SU-DHL-6 (cell line): ENCODE measurements around the gene TRNT1.

Source experiments
- H2AFZ ChIP-seq: fragments of 200-600 bp; sonication (generic); 2 replicates; pipeline ENCODE4 v1.6.1; 2014; ENCODE audit warnings: low read depth, mild to moderate bottlenecking, moderate library complexity, mixed read lengths, antibody characterized with exemption, low read length; ENCODE audit not compliant: severe bottlenecking
- H3F3A ChIP-seq: fragments of 200-600 bp; shearing (Covaris generic); 2 replicates; pipeline ENCODE4 v1.6.0; 2016; ENCODE audit warnings: antibody characterized with exemption, mild to moderate bottlenecking; ENCODE audit not compliant: insufficient read depth
- H3K27ac ChIP-seq: fragments of 200-600 bp; sonication (generic); 2 replicates; pipeline ENCODE4 v1.5.1; 2016; ENCODE audit warnings: low read depth, mild to moderate bottlenecking, low read length, moderate library complexity, mixed read lengths
- H3K27me3 ChIP-seq: fragments of 200-600 bp; sonication (generic), shearing (Covaris generic); 2 replicates; pipeline ENCODE4 v1.6.0; 2014; ENCODE audit warnings: mild to moderate bottlenecking, low read length
- H3K36me3 ChIP-seq: fragments of 200-600 bp; sonication (generic); 2 replicates; pipeline ENCODE4 v1.6.1; 2014; ENCODE audit warnings: mild to moderate bottlenecking, low read length, mixed read lengths
- H3K4me2 ChIP-seq: fragments of 300-600, 200-600 bp; shearing (Covaris generic), sonication (generic); 2 replicates; pipeline ENCODE4 v1.6.0; 2014; ENCODE audit warnings: low read length, low read depth, mild to moderate bottlenecking; ENCODE audit not compliant: poor library complexity, severe bottlenecking
- H3K4me3 ChIP-seq: fragments of 200-600 bp; sonication (generic); 2 replicates; pipeline ENCODE4 v1.5.1; 2014; ENCODE audit warnings: antibody characterized with exemption, low read length, mild to moderate bottlenecking, mixed read lengths; ENCODE audit not compliant: insufficient read depth, poor library complexity, severe bottlenecking
- H3K79me2 ChIP-seq: fragments of 200-600 bp; sonication (generic); 2 replicates; pipeline ENCODE4 v1.6.1; 2014; ENCODE audit warnings: mild to moderate bottlenecking, low read length, moderate library complexity; ENCODE audit not compliant: insufficient read depth
- H3K9ac ChIP-seq: fragments of 200-600 bp; sonication (generic); 2 replicates; pipeline ENCODE4 v1.7.0; 2014; ENCODE audit warnings: mild to moderate bottlenecking, low read length
- H3K9me2 ChIP-seq: fragments of 200-600 bp; sonication (generic); replicated peaks from 2 replicates; pipeline ENCODE4 v1.6.1; 2014; ENCODE audit warnings: low read length; ENCODE audit not compliant: insufficient read depth
- H3K9me3 ChIP-seq: fragments of 200-600 bp; sonication (generic); 2 replicates; pipeline ENCODE4 v1.6.1; 2014; ENCODE audit warnings: low read length, mixed read lengths; ENCODE audit not compliant: insufficient read depth
- H4K20me1 ChIP-seq: fragments of 200-600 bp; sonication (generic); 2 replicates; pipeline ENCODE4 v1.6.1; 2014; ENCODE audit warnings: low read depth, mild to moderate bottlenecking, antibody characterized with exemption, low read length, moderate library complexity, mixed read lengths
- CTCF ChIP-seq: fragments of 200-600 bp; sonication (generic); IDR thresholded peaks from one replicate; pipeline ENCODE4 v1.5.1; 2017; ENCODE audit warnings: antibody characterized with exemption, mild to moderate bottlenecking, low read length, moderate library complexity; ENCODE audit not compliant: insufficient read depth, poor library complexity, severe bottlenecking
- EZH2phosphoT487 ChIP-seq: fragments of 200-600 bp; sonication (generic), shearing (Covaris generic); conservative IDR thresholded peaks from 2 replicates; pipeline ENCODE4 v1.6.1; 2018; ENCODE audit warnings: mild to moderate bottlenecking, antibody characterized with exemption, low read length, moderate library complexity, mixed read lengths

Gene TRNT1

DNA sequence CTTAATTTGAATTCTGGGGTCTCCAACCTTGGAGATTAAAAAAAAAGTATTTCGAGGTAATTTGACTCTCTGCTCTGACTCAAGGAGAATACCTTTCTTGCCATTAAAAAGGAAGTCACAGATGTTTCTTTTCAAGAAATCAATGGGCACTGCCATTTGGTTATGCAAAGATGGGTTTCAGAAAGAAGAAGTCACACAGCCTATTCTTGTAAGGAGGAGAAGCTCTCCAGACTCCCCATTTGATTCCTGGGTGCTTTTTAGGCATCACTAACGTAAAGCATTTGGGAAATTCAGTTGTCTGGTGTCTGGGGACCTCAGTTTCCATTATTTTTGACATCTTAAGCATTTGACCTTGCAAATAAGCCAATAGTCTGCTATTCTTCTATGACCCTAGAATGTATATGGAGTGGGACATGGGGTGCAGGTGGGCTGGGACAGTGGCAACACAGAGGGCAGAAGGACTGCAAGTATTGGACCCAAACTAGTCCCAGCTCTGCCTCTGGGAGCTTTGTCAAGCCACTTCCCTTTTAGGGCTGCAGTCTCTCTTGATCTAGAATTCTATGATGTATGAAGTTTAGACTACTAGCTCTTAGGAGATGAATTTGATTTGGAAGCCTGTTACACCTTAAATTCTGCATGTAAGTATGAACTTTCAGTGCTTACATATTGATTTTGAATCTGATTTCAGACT, 44.4 kb upstream of the TRNT1 start:
- H3K9ac ChIP-seq, result no peak overlapping the region
- H3K4me2 ChIP-seq, result no peak overlapping the region
- H4K20me1 ChIP-seq, result no peaks in the 10 kb centered on the region
- no peaks in the 10 kb centered on the region for H3K9me2 ChIP-seq
- no peaks in the 10 kb centered on the region for H3K79me2 ChIP-seq
- no peak overlapping the region for H3K27ac ChIP-seq
- H3F3A ChIP-seq, result no peaks in the 10 kb centered on the region
- H2AFZ ChIP-seq, result no peak overlapping the region
- H3K4me3 ChIP-seq, result no peak overlapping the region
- H3K27me3 ChIP-seq, result no peaks in the 10 kb centered on the region
- H3K9me3 ChIP-seq, result no peaks in the 10 kb centered on the region
- H3K36me3 ChIP-seq, result no peaks in the 10 kb centered on the region
- TF ChIP-seq CTCF, result no peak

- Histone ChIP-seq H3K27me3 (no peaks in the 10 kb centered on the region), H3K79me2 (no peaks in the 10 kb centered on the region), H3K4me3 (no peak overlapping the region), H3K9ac (no peak overlapping the region), H3K9me3 (no peaks in the 10 kb centered on the region), H3K4me2 (no peak overlapping the region), H4K20me1 (no peaks in the 10 kb centered on the region), H3K36me3 (no peaks in the 10 kb centered on the region), H3K9me2 (no peaks in the 10 kb centered on the region), H3F3A (no peaks in the 10 kb centered on the region), H3K27ac (no peak overlapping the region), H2AFZ (no peak overlapping the region)
- TF ChIP-seq CTCF (no peak), EZH2phosphoT487 (no peak)
These were observed 41.9 kb upstream of the TRNT1 start for GRCh38 chr3:3084890-3085289.

GRCh38 chr3:3085782-3086181, 41.0 kb upstream of the TRNT1 start:
- H3K4me2 ChIP-seq, result no peak overlapping the region
- H4K20me1 ChIP-seq, result no peaks in the 10 kb centered on the region
- no peaks in the 10 kb centered on the region for H3K9me2 ChIP-seq
- no peak overlapping the region for H3K9ac ChIP-seq
- H3K9me3 ChIP-seq, result no peaks in the 10 kb centered on the region
- no peaks in the 10 kb centered on the region for H3K79me2 ChIP-seq
- TF ChIP-seq EZH2phosphoT487, result no peak
- no peak for TF ChIP-seq CTCF
- no peaks in the 10 kb centered on the region for H3K36me3 ChIP-seq
- no peaks in the 10 kb centered on the region for H3K27me3 ChIP-seq
- no peak overlapping the region for H2AFZ ChIP-seq
- no peak overlapping the region for H3K4me3 ChIP-seq
- no peaks in the 10 kb centered on the region for H3F3A ChIP-seq
- H3K27ac ChIP-seq, result no peak overlapping the region
